ENCODE data around the gene RPL35.

RPL35 gene

DNA sequence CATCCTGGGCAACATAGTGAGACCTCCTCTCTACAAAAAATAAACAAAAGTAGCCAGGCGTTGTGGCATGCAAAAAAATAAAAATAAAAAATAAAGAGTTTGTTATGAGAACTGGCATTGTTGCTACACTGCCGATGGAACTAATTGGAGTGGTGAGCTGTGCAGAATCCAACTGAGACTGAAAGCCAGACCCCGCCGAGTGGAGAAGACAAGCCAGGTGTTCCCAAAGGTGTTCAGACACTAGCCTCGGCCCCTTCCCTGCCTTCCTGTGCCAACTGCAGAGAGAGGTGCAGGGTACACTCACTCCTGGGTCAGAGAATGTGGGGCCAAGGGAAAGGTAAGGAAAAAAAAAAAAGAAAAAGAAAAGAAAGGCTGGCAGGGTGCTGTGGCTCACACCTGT lies 46.2 kb downstream of the RPL35 start:
- DNase-seq = no peak

DNA sequence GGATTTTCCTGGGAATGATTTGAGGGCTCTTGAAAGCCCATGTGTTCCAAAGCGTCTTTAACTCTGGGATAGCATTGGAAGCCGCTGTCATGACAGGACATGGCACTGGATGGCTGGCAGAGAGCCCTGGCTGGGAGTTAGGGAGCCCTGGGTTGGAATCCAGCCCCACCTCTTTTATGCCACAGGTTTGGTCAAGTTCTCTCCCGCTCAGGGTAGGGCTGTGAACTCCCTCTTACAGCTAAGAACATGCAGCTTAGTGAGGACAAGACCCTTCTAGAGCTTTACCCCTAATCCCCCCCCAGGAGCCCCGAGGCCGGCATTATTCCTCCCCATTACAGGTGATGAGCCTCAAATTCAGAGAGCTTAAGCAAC lies 47.6 kb downstream of the RPL35 start:
- DNase-seq = no peak

DNA sequence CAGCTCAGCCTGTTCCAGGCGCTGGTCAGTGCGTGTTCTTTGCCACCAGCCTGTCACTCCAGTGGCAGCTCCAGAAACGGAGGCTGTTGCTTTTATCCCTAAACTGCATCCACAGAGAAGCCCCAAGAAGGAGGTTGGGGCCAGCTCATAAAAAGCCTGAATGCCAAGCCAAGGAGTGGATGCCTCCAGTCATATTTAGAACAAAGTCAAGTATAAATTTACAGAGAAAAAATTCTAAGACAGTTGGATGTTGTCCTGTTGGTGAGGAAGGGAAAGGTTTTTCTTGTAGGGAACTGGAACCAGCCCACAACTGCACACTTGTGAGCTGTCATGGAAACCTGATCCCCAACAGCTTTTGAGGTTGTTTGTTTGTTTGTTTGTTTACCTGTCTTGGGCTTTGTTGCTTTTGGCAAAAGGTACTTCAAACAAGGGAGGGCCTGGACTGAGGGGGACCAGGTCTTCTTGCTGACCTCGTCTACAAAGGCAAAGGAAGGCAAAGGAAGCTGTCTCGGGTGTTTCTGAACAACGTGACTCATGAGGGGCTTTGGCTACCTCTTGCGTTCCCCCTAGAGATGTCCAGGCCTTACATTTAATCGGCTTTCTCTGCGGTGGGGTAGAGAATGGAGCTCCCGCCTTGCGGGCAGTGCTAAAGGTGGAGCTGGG lies 48.1 kb downstream of the RPL35 start:
- no peak for DNase-seq

DNA sequence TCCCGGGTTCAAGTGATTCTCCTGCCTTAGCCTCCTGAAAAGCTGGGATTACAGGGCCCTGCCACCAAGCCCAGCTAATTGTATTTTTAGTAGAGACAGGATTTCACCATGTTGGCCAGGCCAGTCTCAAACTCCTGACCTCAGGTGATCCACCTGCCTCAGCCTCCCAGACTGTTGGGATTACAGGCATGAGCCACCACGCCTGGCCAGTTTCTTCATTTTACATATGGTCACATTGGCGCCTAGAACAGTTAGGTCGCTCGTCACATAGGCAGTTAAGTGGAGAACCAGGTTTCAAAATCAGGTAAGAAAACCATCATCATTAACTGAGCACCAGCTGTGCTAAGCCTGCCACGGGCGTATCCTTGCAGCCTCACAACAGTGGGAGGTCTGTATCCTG lies 48.7 kb downstream of the RPL35 start:
- DNase-seq = no peak

DNA sequence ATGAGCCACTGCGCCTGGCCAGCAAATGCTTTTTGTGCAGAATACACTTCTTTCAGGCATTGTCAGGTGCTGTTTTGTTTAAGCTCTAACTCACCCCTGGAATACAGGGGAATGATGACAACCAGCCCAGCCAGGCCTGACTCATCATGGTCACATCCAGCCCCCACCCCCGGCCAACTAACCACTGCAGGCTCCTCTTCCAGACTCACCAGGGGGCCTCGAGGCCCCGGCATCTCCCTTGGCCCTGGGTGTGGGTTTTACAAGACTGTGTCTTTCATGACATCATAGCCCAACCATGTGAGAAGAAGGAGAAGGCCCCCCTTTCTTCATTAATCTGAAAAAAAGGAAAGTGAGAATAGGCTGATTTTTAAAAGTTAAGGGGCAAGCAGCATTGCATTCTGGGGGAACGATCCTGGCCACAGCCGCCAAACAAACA lies 49.3 kb downstream of the RPL35 start:
- no peak for DNase-seq

DNA sequence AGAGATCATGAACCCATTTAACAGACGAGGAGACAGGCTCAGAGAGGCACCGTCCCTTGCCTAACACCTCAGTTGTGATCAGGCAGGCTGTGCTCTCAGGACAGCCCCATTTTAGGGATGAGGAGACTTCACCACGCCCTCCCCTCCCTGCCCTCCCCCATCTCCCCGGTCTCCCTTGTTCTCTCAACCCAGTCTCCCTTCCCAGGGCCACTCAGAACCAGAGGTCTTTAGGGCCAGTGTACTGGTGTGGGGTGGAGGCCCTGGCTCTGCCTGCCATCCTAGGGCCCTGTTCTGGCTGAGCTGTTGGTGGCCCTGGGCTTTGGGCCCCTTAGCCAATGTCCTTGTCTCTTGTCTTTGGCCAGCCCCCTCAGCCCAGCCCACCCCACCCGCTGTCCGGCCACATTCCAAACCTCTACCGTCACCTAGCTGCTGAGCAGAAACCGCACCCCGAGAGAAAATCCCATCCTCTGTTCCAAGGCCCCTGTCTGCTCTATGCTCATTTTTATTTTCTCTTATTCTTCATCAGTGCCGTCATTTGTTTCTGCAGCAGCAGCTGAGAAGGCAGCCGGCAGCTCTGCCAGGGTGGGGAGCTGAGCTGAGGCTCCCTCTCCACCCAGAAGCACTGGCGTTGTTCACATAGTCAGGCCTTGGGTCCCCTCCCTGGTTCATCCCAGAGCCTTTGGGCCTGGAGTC lies 50.9 kb downstream of the RPL35 start:
- DNase-seq = no peak

DNA sequence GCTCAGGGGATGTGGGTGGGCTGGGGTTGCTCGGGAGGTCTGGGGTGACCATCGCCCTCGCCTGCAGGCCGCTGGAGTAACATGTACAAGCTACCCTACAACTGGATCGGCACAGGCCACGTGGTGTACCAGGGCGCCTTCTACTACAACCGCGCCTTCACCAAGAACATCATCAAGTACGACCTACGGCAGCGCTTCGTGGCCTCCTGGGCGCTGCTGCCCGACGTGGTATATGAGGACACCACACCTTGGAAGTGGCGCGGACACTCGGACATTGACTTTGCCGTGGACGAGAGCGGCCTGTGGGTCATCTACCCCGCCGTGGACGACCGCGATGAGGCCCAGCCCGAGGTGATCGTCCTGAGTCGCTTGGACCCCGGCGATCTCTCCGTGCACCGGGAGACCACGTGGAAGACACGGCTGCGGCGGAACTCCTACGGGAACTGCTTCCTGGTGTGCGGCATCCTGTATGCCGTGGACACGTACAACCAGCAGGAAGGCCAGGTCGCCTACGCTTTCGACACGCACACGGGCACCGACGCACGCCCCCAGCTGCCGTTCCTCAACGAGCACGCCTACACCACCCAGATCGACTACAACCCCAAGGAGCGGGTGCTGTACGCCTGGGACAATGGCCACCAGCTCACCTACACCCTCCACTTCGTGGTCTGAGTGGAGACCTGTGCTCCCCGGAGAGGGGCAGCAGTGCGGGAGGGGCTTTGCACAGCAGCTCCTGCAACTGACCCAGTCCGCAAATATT lies 51.8 kb downstream of the RPL35 start:
- DNase-seq = no peak

DNA sequence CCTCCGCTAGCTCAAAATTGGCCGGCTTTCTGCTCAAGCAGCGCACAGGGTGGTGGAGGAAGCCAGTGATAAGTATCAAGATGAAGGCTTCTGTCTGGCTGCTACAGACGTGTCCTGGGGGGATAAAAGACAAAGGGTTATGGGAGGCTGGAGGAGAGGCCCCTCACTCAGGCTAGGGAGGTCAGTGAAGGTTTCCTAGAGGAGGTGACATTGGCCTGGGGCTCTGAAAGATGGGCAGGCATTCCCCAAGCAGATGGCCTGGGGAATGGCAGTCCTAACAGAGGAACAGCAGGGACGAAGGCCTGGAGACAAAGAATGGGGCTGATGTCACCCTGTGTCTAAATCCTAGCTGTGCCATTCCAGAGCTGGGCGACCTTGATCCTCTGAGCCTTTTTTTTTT lies 52.5 kb downstream of the RPL35 start:
- DNase-seq = no peak

DNA sequence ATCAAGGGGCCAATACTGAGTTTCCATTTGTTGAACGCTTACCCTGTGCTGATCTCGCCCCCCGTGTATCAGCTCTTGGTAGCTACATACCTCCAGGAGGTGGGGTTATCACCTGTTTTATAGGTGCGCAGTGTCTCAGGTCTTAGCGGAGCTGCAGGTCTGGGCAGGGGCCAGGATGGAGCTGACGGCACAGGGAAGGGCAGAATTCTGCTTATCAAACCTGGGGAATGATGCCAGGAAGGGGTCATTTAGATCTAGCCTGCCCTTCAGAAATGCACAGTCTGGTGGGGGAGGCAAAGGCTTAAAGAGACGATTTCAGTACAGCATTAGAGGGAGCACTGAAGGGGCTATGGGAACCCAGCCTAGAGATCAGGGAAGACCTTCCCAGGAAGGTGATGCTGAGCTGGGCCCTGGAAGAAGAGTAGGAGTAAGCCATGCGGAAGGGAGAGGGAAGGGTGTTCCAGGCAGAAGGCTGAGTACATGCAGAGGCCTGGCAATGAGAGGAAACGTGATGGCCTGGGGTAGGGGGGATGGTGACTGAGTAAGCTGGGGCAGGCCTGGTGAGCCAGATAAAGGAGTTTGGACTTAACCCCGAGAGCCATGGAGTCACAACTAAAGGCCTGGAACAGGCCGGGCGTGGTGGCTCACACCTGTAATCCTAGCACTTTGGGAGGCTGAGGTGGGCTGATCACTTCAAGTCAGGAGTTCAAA lies 53.4 kb downstream of the RPL35 start:
- no peak for DNase-seq

Data from T-helper 2 cell (primary cell).